AG04449 (cell line): ENCODE results near the gene TFCP2.

Experiments used
- CTCF ChIA-PET: fragments of 350-600 bp; formaldehyde crosslinking; extraction: SDS; loops from one replicate; lab custom pipeline; 2021; ENCODE audit warnings: antibody characterized with exemption; lab: Yijun Ruan, JAX
- POLR2A ChIA-PET: fragments of 400-600, 350-600 bp; formaldehyde crosslinking; extraction: SDS; loops from one replicate; lab custom pipeline; 2020; ENCODE audit warnings: antibody characterized with exemption, inconsistent platforms; lab: Yijun Ruan, JAX
- DNase-seq: peaks from one replicate; pipeline ENCODE4 v3.0.0-alpha.2; 2010; ENCODE audit warnings: low read depth, low spot score
- H3K4me3 ChIP-seq: 2 replicates; pipeline ENCODE4 v1.5.1; 2011; ENCODE audit warnings: low read depth, mild to moderate bottlenecking, control low read depth, low read length
- CTCF ChIP-seq: IDR thresholded peaks from one replicate; pipeline ENCODE4 v1.5.1; 2011; ENCODE audit warnings: mild to moderate bottlenecking, moderate library complexity, low read length, control low read depth, inconsistent platforms; ENCODE audit not compliant: insufficient read depth; ENCODE audit errors: missing control alignments

TFCP2 gene

GRCh38 chr12:51132693-51133092, 40.2 kb downstream of the TFCP2 start:
- ChIA-PET POLR2A (interaction anchor here (0.7 kb wide), 1 partner anchor 1830 kb away, joined by 3 read pairs; no protein-coding TSS in a partner anchor), CTCF (no interaction called here)
- DNase-seq = no peak
- H3K4me3 ChIP-seq = no peak overlapping the region
- TF ChIP-seq CTCF = no peak

GRCh38 chr12:51131745-51132521, 41.0 kb downstream of the TFCP2 start:
- H3K4me3 ChIP-seq = no peak overlapping the region
- ChIA-PET CTCF (no interaction called here), POLR2A (no interaction called here)
- no peak for DNase-seq
- no peak for TF ChIP-seq CTCF

- no peak overlapping the region for H3K4me3 ChIP-seq
- POLR2A ChIA-PET = no interaction called here
- DNase-seq = no peak
- no peak for TF ChIP-seq CTCF
- CTCF ChIA-PET = interaction anchor here (1.2 to 2.1 kb wide), 2 partner anchors 11 to 212 kb away, joined by 3 to 5 read pairs; no protein-coding TSS in a partner anchor
Observed at GRCh38 chr12:51128919-51129318, 44.0 kb downstream of the TFCP2 start.

- DNase-seq = no peak
- H3K4me3 ChIP-seq = no peak overlapping the region
- POLR2A ChIA-PET = interaction anchor here (0.6 kb wide), 1 partner anchor 70 kb away, joined by 3 read pairs; no protein-coding TSS in a partner anchor
- no peak for TF ChIP-seq CTCF
- CTCF ChIA-PET = no interaction called here
Observed at GRCh38 chr12:51127050-51127729, 45.7 kb downstream of the TFCP2 start.

- DNase-seq = no peak
- ChIA-PET POLR2A (interaction anchor here (0.9 kb wide), 1 partner anchor 43 kb away, joined by 5 read pairs; the partner anchor contains the start of gene CSRNP2), CTCF (no interaction called here)
- no peak for TF ChIP-seq CTCF
- H3K4me3 ChIP-seq = no peak overlapping the region
Observed at GRCh38 chr12:51126297-51126696, 46.6 kb downstream of the TFCP2 start.

GRCh38 chr12:51124504-51124903, 48.4 kb downstream of the TFCP2 start:
- no peak for TF ChIP-seq CTCF
- no peak for DNase-seq
- ChIA-PET CTCF (interaction anchor here (1.1 kb wide), 1 partner anchor 217 kb away, joined by 3 read pairs; no protein-coding TSS in a partner anchor), POLR2A (no interaction called here)
- H3K4me3 ChIP-seq = no peak overlapping the region
